ENCODE measurements around the gene SLC2A11. TPM values are rescaled to one million over a fixed set of nuclear protein-coding genes. Genes with fewer than 3 reads are reported as not detected.

SLC2A11 gene
- total RNA-seq, 4 donors from 2014 or later = 0.57 to 4.4 (median 2.9) TPM

DNA sequence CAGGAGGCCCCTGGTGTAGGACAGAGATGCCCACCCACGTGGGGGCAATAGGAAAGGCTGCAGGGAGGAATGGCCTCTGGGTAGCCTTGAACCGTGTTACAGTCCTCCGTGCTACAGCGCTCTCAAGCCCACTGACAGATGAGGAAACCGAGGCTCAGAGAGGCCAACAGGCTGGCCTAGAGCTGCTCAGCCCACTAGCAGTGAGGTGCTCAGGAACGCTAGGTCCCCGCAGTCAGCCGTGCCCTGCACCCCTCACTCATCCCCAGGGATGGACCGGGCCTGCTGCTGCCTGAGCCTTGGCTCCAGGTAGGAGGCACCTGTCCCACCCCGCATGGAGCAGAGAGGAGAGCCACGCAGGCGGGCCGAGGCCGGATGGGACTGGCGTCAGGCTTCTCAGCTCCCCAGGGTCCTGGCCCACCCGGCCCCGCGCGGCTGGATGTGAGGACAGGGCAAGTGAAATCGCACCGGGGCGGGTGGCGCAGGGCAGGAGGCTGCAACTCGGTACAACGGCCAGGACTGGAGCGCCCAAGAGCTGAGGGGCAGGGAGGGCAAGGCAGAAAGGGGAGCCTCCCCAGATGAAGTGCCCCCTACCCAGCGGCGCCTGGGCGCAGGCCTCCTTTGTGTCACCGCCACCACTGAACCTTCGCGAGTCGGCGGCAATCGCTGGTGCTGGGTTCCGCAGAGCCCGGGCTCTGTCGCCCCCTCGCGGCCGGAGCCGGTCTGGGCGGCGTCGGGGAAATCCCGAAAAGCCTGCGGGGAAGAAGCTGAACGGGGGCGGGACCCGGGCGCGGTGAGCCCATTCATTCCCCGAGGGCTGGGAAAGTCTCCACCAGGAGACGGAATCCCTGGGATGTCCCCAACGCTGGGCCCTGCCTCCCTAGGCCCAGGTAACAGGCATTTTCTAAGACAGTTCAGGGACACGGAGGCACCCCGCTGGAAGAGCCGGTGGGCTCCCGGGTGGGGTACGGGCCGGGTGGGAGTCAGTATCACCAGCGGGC lies 8.4 kb upstream of the SLC2A11 start:
- no peak for DNase-seq

DNA sequence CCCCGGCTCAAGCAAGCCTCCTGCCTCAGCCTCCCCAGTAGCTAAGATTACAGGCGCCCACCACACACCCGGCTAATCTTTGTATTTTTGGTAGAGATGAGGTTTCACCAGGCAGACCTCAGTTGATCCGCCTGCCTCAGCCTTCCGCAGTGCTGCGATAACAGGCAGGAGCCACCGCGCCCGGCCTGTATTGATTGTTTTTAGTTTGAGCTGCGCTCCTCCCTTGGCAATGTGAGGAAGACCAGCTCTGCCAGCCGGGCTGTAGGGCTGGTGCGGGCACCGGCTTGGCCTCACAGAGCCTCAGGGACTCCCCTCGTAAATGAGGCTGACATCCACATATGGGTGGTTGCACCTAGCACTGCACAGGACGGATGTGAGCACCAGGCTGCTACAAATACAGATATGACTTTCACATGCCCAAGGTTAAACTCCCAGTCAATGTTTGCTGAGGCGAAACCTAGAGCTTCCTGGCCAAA lies 7.5 kb upstream of the SLC2A11 start:
- WGBS, 2 donors = 65 to 78% methylated on average over 9 to 10 of the region's 16 CpGs
- no peaks in the 10 kb centered on the region for H3K9me3 ChIP-seq
- H3K36me3 ChIP-seq = no peaks in the 10 kb centered on the region
- no peak overlapping the region for H3K4me3 ChIP-seq
- H3K27ac ChIP-seq = no peak overlapping the region
- no peak for TF ChIP-seq POLR2A (IDR thresholded peaks at IDR 0.05)
- TF ChIP-seq, protein P1, sequence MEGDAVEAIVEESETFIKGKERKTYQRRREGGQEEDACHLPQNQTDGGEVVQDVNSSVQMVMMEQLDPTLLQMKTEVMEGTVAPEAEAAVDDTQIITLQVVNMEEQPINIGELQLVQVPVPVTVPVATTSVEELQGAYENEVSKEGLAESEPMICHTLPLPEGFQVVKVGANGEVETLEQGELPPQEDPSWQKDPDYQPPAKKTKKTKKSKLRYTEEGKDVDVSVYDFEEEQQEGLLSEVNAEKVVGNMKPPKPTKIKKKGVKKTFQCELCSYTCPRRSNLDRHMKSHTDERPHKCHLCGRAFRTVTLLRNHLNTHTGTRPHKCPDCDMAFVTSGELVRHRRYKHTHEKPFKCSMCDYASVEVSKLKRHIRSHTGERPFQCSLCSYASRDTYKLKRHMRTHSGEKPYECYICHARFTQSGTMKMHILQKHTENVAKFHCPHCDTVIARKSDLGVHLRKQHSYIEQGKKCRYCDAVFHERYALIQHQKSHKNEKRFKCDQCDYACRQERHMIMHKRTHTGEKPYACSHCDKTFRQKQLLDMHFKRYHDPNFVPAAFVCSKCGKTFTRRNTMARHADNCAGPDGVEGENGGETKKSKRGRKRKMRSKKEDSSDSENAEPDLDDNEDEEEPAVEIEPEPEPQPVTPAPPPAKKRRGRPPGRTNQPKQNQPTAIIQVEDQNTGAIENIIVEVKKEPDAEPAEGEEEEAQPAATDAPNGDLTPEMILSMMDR (IDR thresholded peaks at IDR 0.05) = no peak
- intact Hi-C loops (cut with DNase I) = no loop called here
- H3K4me1 ChIP-seq = peaks cover 20 to 42% (median 25%) of the 10 kb centered on the region in 3 donors
- DNase-seq = no peak
- peaks cover 0 to 36% (median 0%) of the 10 kb centered on the region in 4 donors for H3K27me3 ChIP-seq

More for the DNA sequence above, 8.4 kb upstream of the SLC2A11 start:
- peaks cover 0 to 36% (median 0%) of the 10 kb centered on the region in 4 donors for H3K27me3 ChIP-seq
- 42 to 46% methylated on average over 11 to 13 of the region's 62 CpGs for WGBS, 2 donors
- no peak for TF ChIP-seq POLR2A (IDR thresholded peaks at IDR 0.05)
- TF ChIP-seq, protein P1 (IDR thresholded peaks at IDR 0.05) = peak; percentile 96 to 99 (median 98)
- H3K36me3 ChIP-seq = no peaks in the 10 kb centered on the region
- intact Hi-C loops (cut with DNase I) = loop anchor here (5.0 to 10.0 kb wide), 2 partner anchors 82 to 315 kb away; partner anchors contain the start of gene CHCHD10
- no peaks in the 10 kb centered on the region for H3K9me3 ChIP-seq
- H3K4me1 ChIP-seq = peaks cover 23 to 51% (median 26%) of the 10 kb centered on the region in 3 donors
- no peak overlapping the region for H3K27ac ChIP-seq
- H3K4me3 ChIP-seq = peak overlapping the region in 1 of 4 donors; percentile 25

DNA sequence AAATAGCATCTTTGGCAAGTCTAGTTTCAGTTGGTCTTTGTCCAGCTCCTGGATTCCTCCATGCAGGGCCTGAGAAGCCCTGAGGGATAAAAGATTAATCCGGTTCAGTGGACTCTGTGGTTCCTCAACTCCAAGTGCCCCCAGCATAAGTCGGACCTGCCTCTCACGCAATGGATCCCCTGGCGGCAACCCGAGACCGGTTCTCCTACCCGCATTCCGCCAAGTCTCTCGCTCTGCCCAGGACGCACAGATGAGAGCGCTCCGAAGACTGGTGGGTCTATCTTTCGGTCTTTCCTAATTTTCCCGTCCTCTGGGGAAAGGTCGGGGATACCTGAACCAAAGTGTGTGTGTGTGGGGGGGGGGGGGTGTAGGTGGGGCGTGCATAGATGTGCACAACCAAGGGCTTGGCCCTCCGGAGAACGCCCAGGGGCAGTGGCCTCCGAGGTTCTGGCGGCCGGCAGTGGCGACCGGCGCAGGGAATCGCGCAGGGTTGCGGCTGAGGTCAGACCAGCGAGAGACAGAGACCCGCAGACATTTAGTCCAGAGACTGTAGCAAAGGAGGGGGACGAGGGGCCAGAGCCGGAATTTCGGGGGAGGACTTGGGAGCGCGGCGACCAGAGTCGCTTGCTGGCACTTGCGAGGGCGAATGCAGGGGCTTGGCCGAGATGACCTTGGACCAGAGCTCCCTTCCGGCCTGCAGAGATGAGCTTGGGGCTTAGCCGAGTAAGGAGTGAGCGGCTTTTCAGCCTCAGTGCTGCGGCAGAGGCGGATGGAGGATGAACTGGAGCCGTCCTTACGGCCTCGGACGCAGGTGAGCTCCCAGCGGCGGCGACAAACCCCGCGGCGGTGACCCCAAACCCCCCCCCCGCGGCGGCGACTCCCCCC lies 712 bp upstream of the SLC2A11 start:
- TF ChIP-seq, protein P1 (IDR thresholded peaks at IDR 0.05) = peak in 1 of 6 experiments; percentile 18
- TF ChIP-seq POLR2A (IDR thresholded peaks at IDR 0.05) = no peak
- H3K4me1 ChIP-seq = peaks cover 7 to 27% (median 16%) of the 10 kb centered on the region in 3 donors
- H3K9me3 ChIP-seq = no peaks in the 10 kb centered on the region
- H3K4me3 ChIP-seq = peak overlapping the region; percentile 39 to 87 (median 74)
- intact Hi-C loops (cut with DNase I) = no loop called here
- no peaks in the 10 kb centered on the region for H3K36me3 ChIP-seq
- peak overlapping the region; percentile 72 to 95 (median 90) for H3K27ac ChIP-seq
- WGBS, 2 donors = 1 to 3% methylated on average over 12 to 35 of the region's 58 CpGs
- H3K27me3 ChIP-seq = no peaks in the 10 kb centered on the region
- DNase-seq = no peak

DNA sequence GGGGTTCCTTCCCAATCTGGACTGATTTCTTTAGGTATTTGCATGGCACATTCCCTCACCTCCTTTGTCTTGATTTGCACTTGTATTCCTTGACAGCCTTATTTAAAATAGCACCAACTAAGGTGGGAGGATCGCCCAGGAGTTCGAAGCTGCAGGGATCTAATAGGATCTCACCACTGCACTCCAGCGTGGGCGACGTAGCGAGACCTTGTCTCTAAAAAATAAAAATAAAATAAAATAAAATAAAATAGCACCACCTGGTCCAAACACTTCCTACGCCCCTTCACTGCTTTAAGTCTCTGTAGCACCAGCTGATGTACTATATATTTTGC lies 775 bp downstream of the SLC2A11 start:
- no peak for DNase-seq
- WGBS, 2 donors = 52% methylated on average over 7 of the region's 7 CpGs
- no peaks in the 10 kb centered on the region for H3K9me3 ChIP-seq
- H3K4me1 ChIP-seq = peaks cover 7 to 27% (median 16%) of the 10 kb centered on the region in 3 donors
- peak overlapping the region; percentile 39 to 87 (median 74) for H3K4me3 ChIP-seq
- no peaks in the 10 kb centered on the region for H3K27me3 ChIP-seq
- TF ChIP-seq POLR2A (IDR thresholded peaks at IDR 0.05) = no peak
- TF ChIP-seq, protein P1 (IDR thresholded peaks at IDR 0.05) = peak in 1 of 6 experiments; percentile 16
- H3K27ac ChIP-seq = peak overlapping the region in 3 of 4 donors; percentile 72 to 95 (median 88)
- intact Hi-C loops (cut with DNase I) = no loop called here
- no peaks in the 10 kb centered on the region for H3K36me3 ChIP-seq

Measured in esophagus squamous epithelium (tissue), 5 donors.